Hepatic stellate cell (primary cell): ENCODE data around the gene KRTAP10-4.
"Not testable (repeated sequence)": the region's sequence is repeated elsewhere in the genome, so short reads cannot be mapped to it uniquely, and the experiment has no call there.

Experiments used
- DNase-seq: peaks from one replicate; pipeline ENCODE4 v3.0.0; 2011; ENCODE audit warnings: low spot score

The KRTAP10-4 gene

GRCh38 chr21:44534688-44535087 is 38.8 kb upstream of the KRTAP10-4 start:
- DNase-seq: no peak

- no peak for DNase-seq
These were observed 37.6 kb upstream of the KRTAP10-4 start for GRCh38 chr21:44535963-44536362.

- no peak for DNase-seq
These were observed 35.3 kb upstream of the KRTAP10-4 start for GRCh38 chr21:44537930-44538911.

GRCh38 chr21:44539046-44539445 is 34.5 kb upstream of the KRTAP10-4 start:
- DNase-seq: no peak

GRCh38 chr21:44539991-44540666 is 33.4 kb upstream of the KRTAP10-4 start, which contains the start of gene KRTAP10-1:
KRTAP10-1 (minus strand) TSS chr21:44540195; CDS start chr21:44540150, 45 bp downstream.
- no peak for DNase-seq

GRCh38 chr21:44540741-44541288 is 32.7 kb upstream of the KRTAP10-4 start:
- no peak for DNase-seq

- no peak for DNase-seq
These were observed 30.8 kb upstream of the KRTAP10-4 start for GRCh38 chr21:44542716-44543115.

- DNase-seq: no peak
These were observed 29.0 kb upstream of the KRTAP10-4 start for GRCh38 chr21:44544566-44544965.

GRCh38 chr21:44547656-44548331 is 25.7 kb upstream of the KRTAP10-4 start:
- DNase-seq: no peak

- DNase-seq: no peak
These were observed 25.1 kb upstream of the KRTAP10-4 start for GRCh38 chr21:44548381-44548780.

GRCh38 chr21:44548922-44549321 is 24.6 kb upstream of the KRTAP10-4 start:
- DNase-seq: no peak

GRCh38 chr21:44549525-44550211 is 23.9 kb upstream of the KRTAP10-4 start:
- no peak for DNase-seq

GRCh38 chr21:44550285-44550684 is 23.2 kb upstream of the KRTAP10-4 start:
- not testable (repeated sequence) for DNase-seq

GRCh38 chr21:44550807-44551206 is 22.7 kb upstream of the KRTAP10-4 start:
- DNase-seq: no peak

- no peak for DNase-seq
These were observed 22.1 kb upstream of the KRTAP10-4 start, which contains the start of gene KRTAP10-2 for GRCh38 chr21:44551340-44551961. KRTAP10-2 (minus strand) TSS chr21:44551505; CDS start chr21:44551458, 47 bp downstream.

- DNase-seq: no peak
These were observed 21.4 kb upstream of the KRTAP10-4 start for GRCh38 chr21:44552136-44552535.

- no peak for DNase-seq
These were observed 20.8 kb upstream of the KRTAP10-4 start for GRCh38 chr21:44552681-44553080.

GRCh38 chr21:44555200-44555875 is 18.2 kb upstream of the KRTAP10-4 start:
- DNase-seq: no peak

- DNase-seq: no peak
These were observed 16.6 kb upstream of the KRTAP10-4 start for GRCh38 chr21:44556879-44557278.
